GM12874 (cell line): Measurements from ENCODE around the gene F13B.

Source experiments
- CTCF ChIP-seq: IDR thresholded peaks from 2 replicates; pipeline ENCODE4 v1.5.1; 2011; ENCODE audit warnings: low read depth, mild to moderate bottlenecking, control low read depth, low read length, moderate library complexity; ENCODE audit not compliant: insufficient read depth

F13B gene

GRCh38 chr1:197066719-197067456, at the start of gene F13B:
TSS of gene F13B (minus strand) at chr1:197067260. CDS start at chr1:197067223, 37 bp downstream.
- TF ChIP-seq CTCF: no peak

GRCh38 chr1:197116156-197116555, 49.1 kb upstream of the F13B start:
- no peak for TF ChIP-seq CTCF

- no peak for TF ChIP-seq CTCF
These were observed 39.8 kb upstream of the F13B start for GRCh38 chr1:197106869-197107268.

- TF ChIP-seq CTCF: no peak
These were observed 36.2 kb upstream of the F13B start for GRCh38 chr1:197103300-197103699.

DNA sequence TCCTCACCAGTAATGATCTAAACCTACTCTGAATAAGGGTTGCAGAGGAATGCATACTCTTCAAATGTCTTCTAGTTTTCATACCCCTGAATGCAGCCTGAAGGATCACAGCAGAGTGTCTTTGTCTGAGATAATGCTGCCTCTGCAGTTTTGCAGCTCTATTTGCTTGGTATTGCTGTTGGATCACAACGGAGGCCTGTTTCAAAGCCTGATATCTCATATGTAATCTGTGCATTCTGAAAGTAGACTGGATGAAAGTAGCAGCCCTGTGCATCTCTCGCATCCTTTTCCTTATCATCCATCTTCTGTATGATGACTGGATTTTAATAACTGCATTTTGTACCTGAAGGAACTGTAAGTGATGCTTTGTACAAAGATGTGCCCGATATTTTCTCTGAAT, 34.9 kb upstream of the F13B start:
- TF ChIP-seq CTCF: no peak

- no peak for TF ChIP-seq CTCF
These were observed 33.6 kb upstream of the F13B start for GRCh38 chr1:197100677-197101076.

DNA sequence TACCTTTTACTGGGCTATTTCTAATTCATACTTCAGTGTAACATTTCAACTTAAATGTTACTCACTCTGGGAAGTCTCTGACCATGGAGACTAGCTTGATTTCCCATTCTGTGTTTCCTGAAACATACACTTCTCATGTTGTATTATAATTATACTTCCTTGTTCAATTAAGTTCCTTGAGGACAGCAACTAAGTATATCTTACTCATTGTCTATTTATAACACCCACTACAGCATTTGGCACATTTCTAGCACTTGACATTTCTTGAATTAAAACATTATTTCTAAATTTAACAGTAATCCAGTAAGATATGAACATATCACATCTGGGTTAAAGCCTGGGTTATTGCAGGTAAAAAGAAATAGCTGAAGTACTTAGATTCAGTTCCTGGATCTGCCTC, 32.4 kb upstream of the F13B start:
- TF ChIP-seq CTCF: no peak
